Measurements from ENCODE around the gene LENG9. TPM values are rescaled to one million over a fixed set of nuclear protein-coding genes. Genes with fewer than 3 reads are reported as not detected.

The LENG9 gene
- total RNA-seq, 1 experiment from 2014 or later = 5.0 TPM

DNA sequence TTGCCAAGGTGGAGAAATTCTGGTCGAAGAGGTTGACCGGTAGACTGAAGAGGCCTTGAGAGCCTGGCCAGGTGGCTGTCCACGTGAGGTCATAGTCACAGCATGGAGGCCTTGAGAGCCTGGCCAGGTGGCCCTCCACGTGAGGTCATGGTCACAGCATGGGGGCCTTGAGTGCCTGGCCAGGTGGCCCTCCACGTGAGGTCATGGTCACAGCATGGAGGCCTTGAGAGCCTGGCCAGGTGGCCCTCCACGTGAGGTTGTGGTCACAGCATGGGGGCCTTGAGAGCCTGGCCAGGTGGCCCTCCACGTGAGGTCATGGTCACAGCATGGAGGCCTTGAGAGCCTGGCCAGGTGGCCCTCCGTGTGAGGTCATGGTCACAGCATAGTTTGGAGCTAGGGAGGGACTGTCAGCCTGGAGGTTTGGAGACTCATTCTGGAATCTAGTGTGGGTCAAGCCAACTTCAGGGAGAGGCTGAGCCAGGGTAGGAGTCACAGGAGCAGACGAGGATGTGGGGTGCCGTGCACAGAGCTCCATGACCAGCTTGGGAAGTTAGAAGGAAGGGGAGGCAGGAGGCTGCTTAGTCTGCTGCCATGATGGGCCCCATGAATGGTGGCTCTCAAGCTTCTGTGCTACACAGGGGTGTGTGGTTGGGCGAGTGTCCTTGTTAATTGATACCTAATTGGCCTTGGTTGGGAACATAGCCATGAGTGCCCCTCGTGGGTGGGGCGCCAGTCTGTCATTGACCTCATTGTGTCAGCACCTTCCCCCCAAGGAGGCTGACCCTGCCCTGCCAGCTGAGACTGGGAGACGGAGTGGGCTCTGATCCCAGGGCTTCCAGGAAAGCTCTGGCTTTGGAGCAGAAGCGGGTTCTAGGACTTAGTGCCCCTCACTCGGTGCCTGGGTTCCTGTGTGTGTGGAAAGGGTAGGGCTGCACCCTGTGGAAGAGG is 4.0 kb downstream of the LENG9 start:
- H3K4me1 ChIP-seq (ENCODE audit: low read length) = peaks cover 26% of the 10 kb centered on the region
- DNase-seq = no peak
- no peak overlapping the region for H2AFZ ChIP-seq (ENCODE audit: low read length)
- no peaks in the 10 kb centered on the region; the same call in 1 of the 2 replicates for H3K9me3 ChIP-seq (ENCODE audit: low read length)
- H3K4me3 ChIP-seq (ENCODE audit: low read length) = no peak overlapping the region
- no peak overlapping the region for H3K27ac ChIP-seq (ENCODE audit: low read length)
- peaks cover 54% of the 10 kb centered on the region for H3K36me3 ChIP-seq (ENCODE audit: insufficient read depth, low read length)
- no peaks in the 10 kb centered on the region for H3K79me2 ChIP-seq (ENCODE audit: low read length)
- H4K20me1 ChIP-seq (ENCODE audit: insufficient read depth, low read depth, low read length) = peaks cover 36% of the 10 kb centered on the region
- H3K27me3 ChIP-seq (ENCODE audit: low read length) = no peaks in the 10 kb centered on the region
- H3K9me2 ChIP-seq (replicated peaks; ENCODE audit: insufficient read depth, low read length) = no peaks in the 10 kb centered on the region
- no peak overlapping the region for H3K4me2 ChIP-seq (ENCODE audit: low read depth, low read length, poor library complexity, severe bottlenecking)
- H3K9ac ChIP-seq (ENCODE audit: low read length) = no peak overlapping the region

DNA sequence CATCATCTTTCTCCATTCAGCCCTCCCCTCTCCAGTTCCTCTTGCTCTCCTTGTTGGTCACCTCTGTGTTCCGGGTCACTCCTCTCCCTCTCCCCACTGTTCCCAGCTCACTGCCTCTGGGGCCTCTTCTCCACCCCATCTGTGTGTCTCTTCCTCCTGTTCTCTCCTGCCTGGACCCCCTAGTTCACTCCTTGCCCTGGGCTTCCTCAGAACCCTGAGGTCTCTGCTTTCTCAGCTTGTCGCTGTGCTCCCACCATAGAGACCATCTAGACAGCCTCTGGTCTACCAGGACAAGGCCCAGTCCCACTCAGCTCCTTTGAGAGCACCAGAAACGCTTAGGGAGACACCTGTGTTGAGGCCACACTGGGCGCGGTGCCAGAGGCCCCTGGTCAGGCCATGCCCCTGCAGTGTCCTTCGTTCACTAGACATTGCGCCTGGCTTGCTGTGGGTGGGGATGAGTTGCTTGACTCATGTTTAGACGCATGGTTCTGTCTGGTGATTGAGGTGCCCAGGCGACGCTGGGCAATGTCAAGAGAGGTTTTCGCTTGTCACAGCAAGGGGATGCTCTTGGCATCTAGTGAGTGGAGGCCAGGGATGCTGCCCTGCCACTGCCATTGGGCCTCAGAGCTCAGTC is 4.8 kb downstream of the LENG9 start:
- H3K36me3 ChIP-seq (ENCODE audit: insufficient read depth, low read length) = peaks cover 62% of the 10 kb centered on the region
- no peak overlapping the region for H3K4me3 ChIP-seq (ENCODE audit: low read length)
- no peak for DNase-seq
- no peak overlapping the region for H3K4me2 ChIP-seq (ENCODE audit: low read depth, low read length, poor library complexity, severe bottlenecking)
- peaks cover 4% of the 10 kb centered on the region for H3K79me2 ChIP-seq (ENCODE audit: low read length)
- H3K9me3 ChIP-seq (ENCODE audit: low read length) = no peaks in the 10 kb centered on the region; the same call in 1 of the 2 replicates
- H3K9ac ChIP-seq (ENCODE audit: low read length) = no peak overlapping the region
- H3K9me2 ChIP-seq (replicated peaks; ENCODE audit: insufficient read depth, low read length) = no peaks in the 10 kb centered on the region
- peaks cover 44% of the 10 kb centered on the region for H4K20me1 ChIP-seq (ENCODE audit: insufficient read depth, low read depth, low read length)
- no peaks in the 10 kb centered on the region for H3K27me3 ChIP-seq (ENCODE audit: low read length)
- H3K4me1 ChIP-seq (ENCODE audit: low read length) = peaks cover 19% of the 10 kb centered on the region
- H2AFZ ChIP-seq (ENCODE audit: low read length) = no peak overlapping the region
- no peak overlapping the region for H3K27ac ChIP-seq (ENCODE audit: low read length)

DNA sequence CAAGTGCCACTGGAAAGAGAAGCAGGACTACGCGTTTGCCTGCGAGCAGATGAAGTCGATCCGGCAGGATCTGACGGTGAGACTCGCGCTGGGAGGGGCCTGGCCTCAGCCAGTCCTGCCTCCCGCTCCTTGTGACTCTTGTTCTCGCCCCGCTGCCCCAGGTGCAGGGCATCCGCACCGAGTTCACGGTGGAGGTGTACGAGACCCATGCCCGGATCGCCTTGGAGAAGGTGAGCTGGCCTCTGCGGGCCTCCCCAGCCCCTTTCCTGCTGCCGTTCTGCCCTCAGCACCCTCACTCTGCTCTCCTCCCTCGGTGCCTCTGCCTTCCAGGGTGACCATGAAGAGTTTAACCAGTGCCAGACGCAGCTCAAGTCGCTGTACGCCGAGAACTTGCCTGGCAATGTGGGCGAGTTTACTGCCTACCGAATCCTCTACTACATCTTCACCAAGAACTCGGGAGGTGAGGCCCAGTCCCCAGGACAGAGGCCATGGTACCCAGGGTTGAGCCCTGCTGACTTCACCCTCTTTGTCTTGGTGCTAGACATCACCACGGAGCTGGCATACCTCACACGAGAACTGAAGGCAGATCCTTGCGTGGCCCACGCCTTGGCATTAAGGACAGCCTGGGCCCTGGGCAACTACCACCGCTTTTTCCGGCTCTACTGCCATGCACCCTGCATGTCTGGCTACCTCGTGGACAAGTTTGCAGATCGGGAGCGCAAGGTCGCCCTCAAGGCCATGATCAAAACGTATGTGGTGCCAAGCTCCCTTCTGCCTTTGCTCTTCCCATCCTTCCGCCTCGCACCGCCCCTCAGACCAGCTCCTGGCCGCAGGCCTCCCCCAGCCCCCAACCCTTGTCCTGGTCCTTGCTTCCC is 5.6 kb downstream of the LENG9 start:
- peaks cover 51% of the 10 kb centered on the region for H4K20me1 ChIP-seq (ENCODE audit: insufficient read depth, low read depth, low read length)
- H3K9ac ChIP-seq (ENCODE audit: low read length) = no peak overlapping the region
- DNase-seq = no peak
- no peak overlapping the region for H3K27ac ChIP-seq (ENCODE audit: low read length)
- H3K9me3 ChIP-seq (ENCODE audit: low read length) = no peaks in the 10 kb centered on the region; the same call in 1 of the 2 replicates
- peaks cover 12% of the 10 kb centered on the region for H3K79me2 ChIP-seq (ENCODE audit: low read length)
- no peaks in the 10 kb centered on the region for H3K9me2 ChIP-seq (replicated peaks; ENCODE audit: insufficient read depth, low read length)
- H3K27me3 ChIP-seq (ENCODE audit: low read length) = no peaks in the 10 kb centered on the region
- H3K4me3 ChIP-seq (ENCODE audit: low read length) = no peak overlapping the region
- peaks cover 68% of the 10 kb centered on the region for H3K36me3 ChIP-seq (ENCODE audit: insufficient read depth, low read length)
- no peak overlapping the region for H2AFZ ChIP-seq (ENCODE audit: low read length)
- H3K4me2 ChIP-seq (ENCODE audit: low read depth, low read length, poor library complexity, severe bottlenecking) = no peak overlapping the region
- H3K4me1 ChIP-seq (ENCODE audit: low read length) = peaks cover 13% of the 10 kb centered on the region

DNA sequence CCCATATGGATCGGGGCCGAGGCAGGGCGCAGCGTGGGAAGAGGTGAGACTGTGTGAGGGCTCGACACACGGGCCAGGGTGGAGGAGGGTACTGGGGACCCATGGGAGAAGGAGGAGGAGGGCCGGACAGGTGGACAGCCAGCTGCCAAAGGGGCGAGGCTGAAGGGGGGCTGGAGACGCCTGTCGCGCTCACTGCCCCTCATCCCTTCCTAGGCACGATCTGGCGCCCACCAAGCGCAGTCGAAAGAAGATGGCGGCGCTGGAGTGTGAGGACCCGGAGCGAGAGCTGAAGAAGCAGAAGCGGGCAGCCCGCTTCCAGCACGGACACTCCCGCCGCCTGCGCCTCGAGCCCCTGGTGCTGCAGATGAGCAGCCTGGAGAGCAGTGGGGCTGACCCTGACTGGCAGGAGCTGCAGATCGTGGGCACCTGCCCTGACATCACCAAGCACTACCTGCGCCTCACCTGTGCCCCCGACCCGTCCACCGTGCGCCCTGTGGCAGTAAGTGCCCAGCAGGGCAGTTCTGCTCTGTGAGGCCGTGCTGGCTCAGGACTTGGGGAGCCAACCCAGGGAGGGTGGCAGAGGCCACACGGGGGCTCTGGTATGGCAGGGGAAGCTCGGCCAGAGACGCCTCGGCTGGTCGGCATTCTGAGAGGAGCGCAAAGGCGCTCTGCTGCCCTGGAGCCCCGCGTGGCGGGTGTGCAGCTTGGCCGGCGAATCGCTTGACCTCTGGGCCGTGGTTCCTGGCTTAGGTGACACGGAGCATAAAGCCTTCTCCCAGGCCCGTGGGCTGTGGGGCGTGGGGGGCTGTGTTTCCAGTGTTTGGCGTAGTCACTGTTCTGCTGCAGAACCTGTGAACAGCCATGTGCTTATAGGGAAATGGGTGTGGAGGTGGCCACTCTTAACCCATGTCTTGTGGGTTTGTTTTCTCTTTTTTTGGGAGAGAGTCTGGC is 6.9 kb downstream of the LENG9 start:
- no peak overlapping the region for H2AFZ ChIP-seq (ENCODE audit: low read length)
- peaks cover 70% of the 10 kb centered on the region for H3K36me3 ChIP-seq (ENCODE audit: insufficient read depth, low read length)
- peaks cover 60% of the 10 kb centered on the region for H4K20me1 ChIP-seq (ENCODE audit: insufficient read depth, low read depth, low read length)
- H3K4me1 ChIP-seq (ENCODE audit: low read length) = no peaks in the 10 kb centered on the region; the same call in 1 of the 2 replicates
- H3K9me3 ChIP-seq (ENCODE audit: low read length) = no peaks in the 10 kb centered on the region
- no peak overlapping the region for H3K4me3 ChIP-seq (ENCODE audit: low read length)
- no peak overlapping the region for H3K4me2 ChIP-seq (ENCODE audit: low read depth, low read length, poor library complexity, severe bottlenecking)
- no peak overlapping the region for H3K27ac ChIP-seq (ENCODE audit: low read length)
- H3K9me2 ChIP-seq (replicated peaks; ENCODE audit: insufficient read depth, low read length) = no peaks in the 10 kb centered on the region
- no peak for DNase-seq
- peaks cover 25% of the 10 kb centered on the region for H3K79me2 ChIP-seq (ENCODE audit: low read length)
- no peak overlapping the region for H3K9ac ChIP-seq (ENCODE audit: low read length)
- no peaks in the 10 kb centered on the region for H3K27me3 ChIP-seq (ENCODE audit: low read length)

DNA sequence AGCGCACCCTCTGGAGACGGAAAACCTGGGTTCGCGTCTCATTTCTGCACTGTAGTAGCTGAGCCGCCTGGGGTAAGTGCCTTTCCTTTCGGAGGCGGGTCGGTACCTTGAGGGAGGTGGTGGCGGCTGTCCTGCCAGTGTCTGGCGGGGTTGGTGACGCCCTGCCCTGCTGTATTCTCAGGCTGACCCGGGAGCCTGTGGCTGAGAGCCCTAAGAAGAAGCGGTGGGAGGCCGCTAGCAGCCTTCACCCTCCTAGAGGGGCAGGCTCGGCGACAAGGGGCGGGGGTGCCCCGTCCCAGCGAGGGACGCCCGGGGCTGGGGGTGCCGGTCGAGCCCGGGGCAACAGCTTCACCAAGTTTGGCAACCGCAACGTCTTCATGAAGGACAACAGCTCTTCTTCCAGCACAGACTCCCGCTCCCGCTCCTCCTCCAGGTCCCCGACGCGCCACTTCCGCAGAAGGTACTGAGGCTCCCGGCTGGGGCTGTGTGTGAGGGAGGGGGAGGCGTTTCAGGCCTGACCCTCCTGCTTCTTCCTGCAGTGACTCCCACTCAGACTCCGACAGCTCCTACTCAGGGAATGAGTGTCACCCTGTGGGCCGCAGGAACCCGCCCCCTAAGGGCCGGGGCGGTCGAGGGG is 7.7 kb downstream of the LENG9 start:
- Histone ChIP-seq H2AFZ (ENCODE audit: low read length) (no peak overlapping the region), H3K4me3 (ENCODE audit: low read length) (no peak overlapping the region), H3K36me3 (ENCODE audit: insufficient read depth, low read length) (peaks cover 73% of the 10 kb centered on the region), H3K4me1 (ENCODE audit: low read length) (peaks cover 2% of the 10 kb centered on the region), H3K79me2 (ENCODE audit: low read length) (peaks cover 33% of the 10 kb centered on the region), H3K27me3 (ENCODE audit: low read length) (no peaks in the 10 kb centered on the region), H4K20me1 (ENCODE audit: insufficient read depth, low read depth, low read length) (peaks cover 68% of the 10 kb centered on the region), H3K9me2 (replicated peaks; ENCODE audit: insufficient read depth, low read length) (no peaks in the 10 kb centered on the region), H3K9me3 (ENCODE audit: low read length) (no peaks in the 10 kb centered on the region), H3K27ac (ENCODE audit: low read length) (no peak overlapping the region), H3K4me2 (ENCODE audit: low read depth, low read length, poor library complexity, severe bottlenecking) (no peak overlapping the region), H3K9ac (ENCODE audit: low read length) (no peak overlapping the region)
- no peak for DNase-seq

DNA sequence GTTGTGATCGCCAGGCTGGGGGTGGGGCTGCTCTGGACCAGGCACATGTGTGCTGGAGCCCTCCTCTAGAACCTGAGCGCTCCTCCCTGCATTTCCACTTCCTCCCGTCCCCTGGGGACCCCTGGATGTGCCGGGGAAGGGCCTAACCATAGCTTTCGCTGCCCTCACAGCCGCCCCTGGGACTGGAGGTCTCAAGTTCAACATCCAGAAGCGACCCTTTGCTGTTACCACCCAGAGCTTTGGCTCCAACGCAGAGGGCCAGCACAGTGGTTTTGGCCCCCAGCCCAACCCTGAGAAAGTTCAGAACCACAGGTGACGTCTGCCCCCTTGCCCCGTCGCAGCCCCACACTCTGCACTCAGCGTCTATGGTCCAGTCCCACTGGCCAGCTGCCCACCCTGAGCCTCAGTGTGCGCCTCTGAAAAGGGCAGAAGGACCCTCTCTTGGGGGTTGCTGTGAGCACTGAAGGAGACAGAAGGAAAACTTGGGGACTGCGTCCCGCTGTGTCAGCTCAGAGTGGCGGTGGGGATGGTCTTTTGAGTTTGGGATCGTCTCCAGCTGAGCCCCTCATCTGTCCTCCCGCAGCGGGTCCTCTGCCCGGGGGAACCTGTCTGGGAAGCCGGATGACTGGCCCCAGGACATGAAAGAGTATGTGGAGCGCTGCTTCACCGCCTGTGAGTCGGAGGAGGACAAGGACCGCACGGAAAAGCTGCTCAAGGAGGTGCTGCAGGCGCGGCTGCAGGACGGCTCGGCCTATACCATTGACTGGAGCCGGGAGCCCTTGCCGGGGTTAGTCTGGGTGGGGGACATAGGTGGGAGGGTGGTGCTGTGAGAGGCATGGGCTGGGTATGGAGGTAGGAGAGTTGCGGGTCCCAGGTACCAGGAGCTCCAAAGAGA is 8.6 kb downstream of the LENG9 start:
- Histone ChIP-seq H4K20me1 (ENCODE audit: insufficient read depth, low read depth, low read length) (peaks cover 77% of the 10 kb centered on the region), H3K36me3 (ENCODE audit: insufficient read depth, low read length) (peaks cover 72% of the 10 kb centered on the region), H3K4me2 (ENCODE audit: low read depth, low read length, poor library complexity, severe bottlenecking) (no peak overlapping the region), H3K4me3 (ENCODE audit: low read length) (no peak overlapping the region), H3K4me1 (ENCODE audit: low read length) (peaks cover 11% of the 10 kb centered on the region), H3K79me2 (ENCODE audit: low read length) (peaks cover 42% of the 10 kb centered on the region), H2AFZ (ENCODE audit: low read length) (no peak overlapping the region), H3K27ac (ENCODE audit: low read length) (no peak overlapping the region), H3K27me3 (ENCODE audit: low read length) (no peaks in the 10 kb centered on the region), H3K9ac (ENCODE audit: low read length) (no peak overlapping the region), H3K9me3 (ENCODE audit: low read length) (no peaks in the 10 kb centered on the region), H3K9me2 (replicated peaks; ENCODE audit: insufficient read depth, low read length) (no peaks in the 10 kb centered on the region)
- DNase-seq = no peak
